ENCODE data around the gene CHD8.

The CHD8 gene

DNA sequence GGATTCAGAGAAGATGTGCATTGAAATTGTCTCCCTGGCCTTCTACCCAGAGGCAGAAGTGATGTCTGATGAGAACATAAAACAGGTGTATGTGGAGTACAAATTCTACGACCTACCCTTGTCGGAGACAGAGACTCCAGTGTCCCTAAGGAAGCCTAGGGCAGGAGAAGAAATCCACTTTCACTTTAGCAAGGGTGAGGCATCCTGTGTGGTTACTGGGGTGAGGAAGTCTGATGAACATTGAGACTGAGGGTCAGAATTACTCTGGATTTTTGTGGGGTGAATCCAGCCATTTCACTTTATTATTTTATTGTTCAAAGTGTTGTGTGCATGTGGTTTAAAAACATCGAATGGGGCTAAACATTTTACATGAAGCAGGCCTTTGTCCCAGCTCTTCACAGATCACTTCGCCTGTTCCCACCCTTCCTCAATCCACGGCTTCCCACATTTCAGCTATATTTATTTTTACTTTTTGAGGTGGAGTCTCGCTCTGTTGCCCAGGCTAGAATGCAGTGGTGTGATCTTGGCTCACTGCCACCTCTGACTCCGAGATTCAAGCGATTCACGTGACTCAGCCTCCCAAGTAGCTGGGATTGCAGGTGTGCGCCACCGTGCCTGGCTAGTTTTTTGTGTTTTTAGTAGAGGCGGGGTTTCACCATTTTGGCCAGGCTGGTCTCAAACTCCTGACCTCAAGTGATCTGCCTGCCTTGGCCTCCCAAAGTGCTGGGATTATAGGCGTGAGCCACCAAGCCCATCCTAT is 112.7 kb downstream of the CHD8 start:
- no peak overlapping the region for H3K4me2 ChIP-seq (ENCODE audit: low read depth, low read length, poor library complexity, severe bottlenecking)
- peaks cover 4% of the 10 kb centered on the region; the same call in 1 of the 2 replicates for H3F3A ChIP-seq (ENCODE audit: insufficient read depth)
- no peaks in the 10 kb centered on the region for H3K9me3 ChIP-seq (ENCODE audit: insufficient read depth, low read length)
- H3K9ac ChIP-seq (ENCODE audit: low read length), result no peak overlapping the region
- no peak overlapping the region for H3K4me3 ChIP-seq (ENCODE audit: insufficient read depth, low read length, poor library complexity, severe bottlenecking)
- no peak overlapping the region for H3K27ac ChIP-seq (ENCODE audit: low read depth, low read length)
- no peak for TF ChIP-seq EZH2phosphoT487 (conservative IDR thresholded peaks at IDR 0.05; ENCODE audit: low read length)
- TF ChIP-seq, protein P1, sequence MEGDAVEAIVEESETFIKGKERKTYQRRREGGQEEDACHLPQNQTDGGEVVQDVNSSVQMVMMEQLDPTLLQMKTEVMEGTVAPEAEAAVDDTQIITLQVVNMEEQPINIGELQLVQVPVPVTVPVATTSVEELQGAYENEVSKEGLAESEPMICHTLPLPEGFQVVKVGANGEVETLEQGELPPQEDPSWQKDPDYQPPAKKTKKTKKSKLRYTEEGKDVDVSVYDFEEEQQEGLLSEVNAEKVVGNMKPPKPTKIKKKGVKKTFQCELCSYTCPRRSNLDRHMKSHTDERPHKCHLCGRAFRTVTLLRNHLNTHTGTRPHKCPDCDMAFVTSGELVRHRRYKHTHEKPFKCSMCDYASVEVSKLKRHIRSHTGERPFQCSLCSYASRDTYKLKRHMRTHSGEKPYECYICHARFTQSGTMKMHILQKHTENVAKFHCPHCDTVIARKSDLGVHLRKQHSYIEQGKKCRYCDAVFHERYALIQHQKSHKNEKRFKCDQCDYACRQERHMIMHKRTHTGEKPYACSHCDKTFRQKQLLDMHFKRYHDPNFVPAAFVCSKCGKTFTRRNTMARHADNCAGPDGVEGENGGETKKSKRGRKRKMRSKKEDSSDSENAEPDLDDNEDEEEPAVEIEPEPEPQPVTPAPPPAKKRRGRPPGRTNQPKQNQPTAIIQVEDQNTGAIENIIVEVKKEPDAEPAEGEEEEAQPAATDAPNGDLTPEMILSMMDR (IDR thresholded peaks at IDR 0.05; ENCODE audit: insufficient read depth, low read length, poor library complexity, severe bottlenecking), result no peak
- H3K79me2 ChIP-seq (ENCODE audit: insufficient read depth, low read length), result no peaks in the 10 kb centered on the region
- no peaks in the 10 kb centered on the region for H4K20me1 ChIP-seq (ENCODE audit: low read depth, low read length)
- no peaks in the 10 kb centered on the region for H3K9me2 ChIP-seq (replicated peaks; ENCODE audit: insufficient read depth, low read length)
- no peaks in the 10 kb centered on the region for H3K36me3 ChIP-seq (ENCODE audit: low read length)
- H3K27me3 ChIP-seq (ENCODE audit: low read length), result no peaks in the 10 kb centered on the region
- no peak overlapping the region for H2AFZ ChIP-seq (ENCODE audit: low read depth, low read length, severe bottlenecking)
